GM08714 (cell line): ENCODE measurements around the gene C16orf90.

Source experiments
- H3K4me3 ChIP-seq: fragments of 200-500 bp; sonication (Bioruptor generic); 2 replicates; pipeline ENCODE4 v1.5.1; 2014; ENCODE audit warnings: mild to moderate bottlenecking, low read length, inconsistent platforms
- ZNF274 ChIP-seq: IDR thresholded peaks from 2 replicates; pipeline ENCODE4 v1.6.1; 2012; ENCODE audit warnings: mild to moderate bottlenecking, low read depth, low read length

The C16orf90 gene

GRCh38 chr16:3520413-3520812 lies 25.1 kb upstream of the C16orf90 start:
- no peak overlapping the region for H3K4me3 ChIP-seq
- no peak for TF ChIP-seq ZNF274

GRCh38 chr16:3519581-3519980 lies 24.3 kb upstream of the C16orf90 start:
- TF ChIP-seq ZNF274, result no peak
- H3K4me3 ChIP-seq, result no peak overlapping the region

GRCh38 chr16:3518986-3519348 lies 23.7 kb upstream of the C16orf90 start:
- no peak for TF ChIP-seq ZNF274
- no peak overlapping the region for H3K4me3 ChIP-seq

- TF ChIP-seq ZNF274, result no peak
- H3K4me3 ChIP-seq, result no peak overlapping the region
These were observed 23.1 kb upstream of the C16orf90 start for GRCh38 chr16:3518292-3518985.

GRCh38 chr16:3515897-3516296 lies 20.6 kb upstream of the C16orf90 start:
- no peak overlapping the region for H3K4me3 ChIP-seq
- TF ChIP-seq ZNF274, result no peak

GRCh38 chr16:3514621-3515020 lies 19.3 kb upstream of the C16orf90 start:
- H3K4me3 ChIP-seq, result no peak overlapping the region
- no peak for TF ChIP-seq ZNF274

GRCh38 chr16:3513892-3514583 lies 18.7 kb upstream of the C16orf90 start:
- TF ChIP-seq ZNF274, result no peak
- no peak overlapping the region for H3K4me3 ChIP-seq

- no peak for TF ChIP-seq ZNF274
These were observed 16.2 kb upstream of the C16orf90 start for GRCh38 chr16:3511286-3512180.

GRCh38 chr16:3510416-3510815 lies 15.1 kb upstream of the C16orf90 start:
- no peak for TF ChIP-seq ZNF274
- H3K4me3 ChIP-seq, result no peak overlapping the region

More at GRCh38 chr16:3511286-3512180, 16.2 kb upstream of the C16orf90 start:
- H3K4me3 ChIP-seq, result no peak overlapping the region

GRCh38 chr16:3509470-3509928 lies 14.2 kb upstream of the C16orf90 start:
- no peak overlapping the region for H3K4me3 ChIP-seq
- TF ChIP-seq ZNF274, result no peak

GRCh38 chr16:3508736-3509135 lies 13.4 kb upstream of the C16orf90 start:
- TF ChIP-seq ZNF274, result no peak
- H3K4me3 ChIP-seq, result no peak overlapping the region

- no peak for TF ChIP-seq ZNF274
- H3K4me3 ChIP-seq, result no peak overlapping the region
These were observed 8.2 kb upstream of the C16orf90 start for GRCh38 chr16:3503523-3503922.

- H3K4me3 ChIP-seq, result peak overlapping the region; percentile 75; the same call in 1 of the 2 replicates
- TF ChIP-seq ZNF274, result no peak
These were observed 6.6 kb upstream of the C16orf90 start for GRCh38 chr16:3501783-3502400.

- peak overlapping the region; percentile 75 for H3K4me3 ChIP-seq
These were observed 6.1 kb upstream of the C16orf90 start for GRCh38 chr16:3501412-3501761.
